HepG2 (cell line): ENCODE data around the gene TEX19.

Experiments
- ESRRA ChIP-seq: sonication (generic); formaldehyde crosslinking; IDR thresholded peaks from 2 replicates; pipeline ENCODE4 v1.5.1; 2020; ENCODE audit warnings: mild to moderate bottlenecking, low read depth, missing genetic modification reagents
- PHF8 ChIP-seq: sonication (generic); formaldehyde crosslinking; IDR thresholded peaks from 2 replicates; pipeline ENCODE4 v1.5.0; 2020; ENCODE audit warnings: missing genetic modification reagents
- POLR2A ChIP-seq, 2 experiments: IDR thresholded peaks; 2 replicates each; pipeline ENCODE4 v1.6.1; 2011; ENCODE audit warnings: low read depth in 2 of 2, low read length in 2 of 2, mild to moderate bottlenecking in 1 of 2, moderate library complexity in 1 of 2; ENCODE audit not compliant: insufficient read depth in 1 of 2
- TARDBP ChIP-seq: sonication (generic); formaldehyde crosslinking; IDR thresholded peaks from 2 replicates; pipeline ENCODE4 v1.8.0; 2022; ENCODE audit warnings: mild to moderate bottlenecking, missing genetic modification reagents
- TP53 ChIP-seq: sonication (generic); formaldehyde crosslinking; conservative IDR thresholded peaks from 2 replicates; pipeline ENCODE4 v1.4.0; 2020; ENCODE audit warnings: missing genetic modification reagents
- ZNF280B ChIP-seq: sonication (generic); formaldehyde crosslinking; IDR thresholded peaks from 2 replicates; pipeline ENCODE4 v1.5.0; 2020; ENCODE audit warnings: missing genetic modification reagents, mild to moderate bottlenecking, borderline replicate concordance

- TF ChIP-seq PHF8 (CRISPR knock-in tag), result no peak
- no peak for TF ChIP-seq ZNF280B (CRISPR knock-in tag)
- TF ChIP-seq TP53 (CRISPR knock-in tag), result no peak
- no peak for TF ChIP-seq TARDBP
- no peak for TF ChIP-seq POLR2A (IDR thresholded peaks at IDR 0.05; ENCODE audit: insufficient read depth in 1 of 2, low read depth in 2 of 2, low read length in 2 of 2)
- no peak for TF ChIP-seq ESRRA
Measured at GRCh38 chr17:82354804-82355308, 4.2 kb upstream of the TEX19 start.
